PC-9 (cell line): ENCODE results near the gene SLC22A4. TPM values are rescaled to one million over a fixed set of nuclear protein-coding genes. Genes with fewer than 3 reads are reported as not detected.

Experiments used
- BruUV-seq: library from RNA; stranded (reverse); fragments of 400-500 nt; replicated peaks from 2 replicates; lab custom pipeline; 2021; lab: Mats Ljungman, UMichigan
- CTCF ChIA-PET: fragments of 300-600 bp; sonication (Branson Sonifier 250); formaldehyde crosslinking; loops from one replicate; lab custom pipeline; 2022; ENCODE audit warnings: antibody characterized with exemption; lab: Charles Lee
- POLR2A ChIA-PET: fragments of 300-600 bp; sonication (Branson Sonifier 250); formaldehyde crosslinking; loops from one replicate; lab custom pipeline; 2022; ENCODE audit warnings: antibody characterized with exemption; ENCODE audit not compliant: unreplicated experiment; lab: Charles Lee
- DNase-seq, 2 experiments: peaks; one replicate each; pipeline versions ENCODE4 v3.0.0 to v3.0.0-alpha.2; 2015 to 2022; ENCODE audit warnings: mixed read lengths in 1 of 2
- H2AFZ ChIP-seq: fragments of 200-600 bp; sonication (generic); 2 replicates; pipeline ENCODE4 v1.8.1; 2017; ENCODE audit warnings: antibody characterized with exemption
- H3F3A ChIP-seq: fragments of 200-600 bp; sonication (generic); 2 replicates; pipeline ENCODE4 v1.8.1; 2017; ENCODE audit warnings: antibody characterized with exemption, mild to moderate bottlenecking, low read depth; ENCODE audit not compliant: insufficient read depth
- H3K27ac ChIP-seq: fragments of 200-600 bp; sonication (generic); 2 replicates; pipeline ENCODE4 v1.6.1; 2016; ENCODE audit warnings: mixed run types
- H3K27me3 ChIP-seq: fragments of 200-600 bp; sonication (generic); 2 replicates; pipeline ENCODE4 v1.6.1; 2016; ENCODE audit warnings: low read depth, mixed run types; ENCODE audit not compliant: insufficient read depth
- H3K36me3 ChIP-seq: fragments of 200-600 bp; sonication (generic); 2 replicates; pipeline ENCODE4 v1.6.1; 2016; ENCODE audit warnings: low read depth, mixed run types
- H3K4me1 ChIP-seq: fragments of 200-600 bp; sonication (generic); replicated peaks from 2 replicates; pipeline ENCODE4 v1.6.1; 2016; ENCODE audit warnings: mixed run types; ENCODE audit not compliant: insufficient read depth
- H3K4me2 ChIP-seq: fragments of 200-600 bp; sonication (generic); 2 replicates; pipeline ENCODE4 v1.6.1; 2017; ENCODE audit warnings: mixed run types
- H3K4me3 ChIP-seq: fragments of 200-600 bp; sonication (generic); 2 replicates; pipeline ENCODE4 v1.6.1; 2016; ENCODE audit warnings: mixed run types
- H3K79me2 ChIP-seq: fragments of 200-600 bp; sonication (generic); 2 replicates; pipeline ENCODE4 v1.6.1; 2017; ENCODE audit warnings: low read depth, mixed run types
- H3K9me2 ChIP-seq: fragments of 200-600 bp; sonication (generic); 2 replicates; pipeline ENCODE4 v1.8.1; 2017; ENCODE audit warnings: mild to moderate bottlenecking; ENCODE audit not compliant: insufficient read depth
- H3K9me3 ChIP-seq: fragments of 200-600 bp; sonication (generic); 2 replicates; pipeline ENCODE4 v1.8.1; 2016; ENCODE audit warnings: low read depth; ENCODE audit not compliant: insufficient read depth
- H4K20me1 ChIP-seq: fragments of 200-600 bp; sonication (generic); 2 replicates; pipeline ENCODE4 v1.8.1; 2017; ENCODE audit not compliant: insufficient read depth
- EZH2 ChIP-seq: fragments of 200-600 bp; sonication (generic); IDR thresholded peaks from 2 replicates; pipeline ENCODE4 v1.8.0; 2017; ENCODE audit warnings: antibody characterized with exemption, low read depth
- intact Hi-C: fragments of 100-400 bp; cut with micrococcal nuclease; formaldehyde crosslinking; loops from one replicate; pipeline ENCODE4 v1.10.0; 2022; ENCODE audit not compliant: unreplicated experiment
- total RNA-seq: library from RNA; stranded (reverse); gene quantifications from 2 replicates; pipeline ENCODE4 v1.2.3, GENCODE V29; 2021
- TF ChIP-seq, protein P1 (sequence below): fragments of 200-600 bp; sonication (generic); conservative IDR thresholded peaks from 2 replicates; pipeline ENCODE4 v1.6.1; 2017; ENCODE audit warnings: mixed run types, antibody characterized with exemption, mild to moderate bottlenecking, moderate library complexity

Gene SLC22A4
- total RNA-seq, 1 experiment from 2014 or later, result 4.2 TPM

DNA sequence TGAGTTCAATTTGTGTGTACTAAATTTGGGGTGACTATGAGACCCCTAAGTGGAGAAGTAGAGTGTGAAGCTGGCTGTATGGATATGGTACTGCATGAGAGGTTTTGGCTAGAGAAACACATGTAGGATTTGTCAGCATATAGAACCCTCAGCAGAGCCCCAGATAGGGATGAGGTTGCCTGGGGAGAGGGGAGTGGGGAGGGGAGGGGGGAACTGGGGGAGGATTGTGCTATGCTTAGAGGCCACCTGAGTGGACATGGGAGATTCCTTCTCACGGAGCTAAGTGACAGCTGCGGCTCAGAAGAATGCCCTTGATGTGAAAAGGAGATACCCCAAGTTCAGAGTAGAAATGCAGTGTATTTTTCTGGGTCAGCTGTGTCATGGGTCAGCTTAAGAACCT is 86.5 kb downstream of the SLC22A4 start:
- ChIA-PET CTCF (interaction anchor here (0.9 kb wide), 1 partner anchor 200 kb away, joined by 3 read pairs; no protein-coding TSS in a partner anchor), POLR2A (no interaction called here)
- intact Hi-C loops, result loop anchor here (10.0 kb wide), 1 partner anchor 354 kb away; the partner anchor contains the start of gene KIF3A
- H3F3A ChIP-seq, result peaks cover 7% of the 10 kb centered on the region; the same call in 1 of the 2 replicates
- H3K27ac ChIP-seq, result no peak overlapping the region
- no peak overlapping the region for H2AFZ ChIP-seq
- no peaks in the 10 kb centered on the region for H3K27me3 ChIP-seq
- H3K4me2 ChIP-seq, result no peak overlapping the region
- no peak for DNase-seq
- TF ChIP-seq, protein P1, sequence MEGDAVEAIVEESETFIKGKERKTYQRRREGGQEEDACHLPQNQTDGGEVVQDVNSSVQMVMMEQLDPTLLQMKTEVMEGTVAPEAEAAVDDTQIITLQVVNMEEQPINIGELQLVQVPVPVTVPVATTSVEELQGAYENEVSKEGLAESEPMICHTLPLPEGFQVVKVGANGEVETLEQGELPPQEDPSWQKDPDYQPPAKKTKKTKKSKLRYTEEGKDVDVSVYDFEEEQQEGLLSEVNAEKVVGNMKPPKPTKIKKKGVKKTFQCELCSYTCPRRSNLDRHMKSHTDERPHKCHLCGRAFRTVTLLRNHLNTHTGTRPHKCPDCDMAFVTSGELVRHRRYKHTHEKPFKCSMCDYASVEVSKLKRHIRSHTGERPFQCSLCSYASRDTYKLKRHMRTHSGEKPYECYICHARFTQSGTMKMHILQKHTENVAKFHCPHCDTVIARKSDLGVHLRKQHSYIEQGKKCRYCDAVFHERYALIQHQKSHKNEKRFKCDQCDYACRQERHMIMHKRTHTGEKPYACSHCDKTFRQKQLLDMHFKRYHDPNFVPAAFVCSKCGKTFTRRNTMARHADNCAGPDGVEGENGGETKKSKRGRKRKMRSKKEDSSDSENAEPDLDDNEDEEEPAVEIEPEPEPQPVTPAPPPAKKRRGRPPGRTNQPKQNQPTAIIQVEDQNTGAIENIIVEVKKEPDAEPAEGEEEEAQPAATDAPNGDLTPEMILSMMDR, result no peak
- no peak for TF ChIP-seq EZH2
- peaks cover 16% of the 10 kb centered on the region for H3K79me2 ChIP-seq
- no peaks in the 10 kb centered on the region for H3K36me3 ChIP-seq
- no TSS peak for BruUV-seq
- H3K4me3 ChIP-seq, result no peak overlapping the region
- no peaks in the 10 kb centered on the region; the same call in 1 of the 2 replicates for H3K4me1 ChIP-seq
- H4K20me1 ChIP-seq, result no peaks in the 10 kb centered on the region
- H3K9me2 ChIP-seq, result no peaks in the 10 kb centered on the region
- H3K9me3 ChIP-seq, result no peaks in the 10 kb centered on the region

DNA sequence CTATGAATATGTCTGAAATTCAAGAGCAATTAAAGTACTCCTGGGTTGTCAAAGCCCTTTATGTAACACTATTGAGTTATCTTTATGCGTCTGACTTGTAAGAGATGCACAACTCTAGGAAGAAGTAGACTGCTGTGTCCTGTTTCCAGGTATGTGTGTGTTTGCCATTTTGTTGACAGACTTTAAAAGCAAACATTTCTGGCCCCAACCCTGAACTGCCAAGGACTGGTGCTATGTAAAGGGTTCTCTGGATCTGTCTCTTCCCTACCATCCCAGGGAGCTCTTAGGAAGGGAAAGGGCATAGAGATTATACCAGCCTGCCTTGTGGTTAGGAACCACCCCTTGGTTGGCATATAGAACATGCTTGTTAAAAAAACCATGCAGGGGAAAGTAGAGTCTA is 87.4 kb downstream of the SLC22A4 start:
- Histone ChIP-seq H2AFZ (no peak overlapping the region), H3F3A (peaks cover 7% of the 10 kb centered on the region; the same call in 1 of the 2 replicates), H3K9me2 (no peaks in the 10 kb centered on the region), H3K9me3 (no peaks in the 10 kb centered on the region), H3K79me2 (peaks cover 9% of the 10 kb centered on the region), H3K4me1 (peaks cover 7% of the 10 kb centered on the region), H3K27me3 (no peaks in the 10 kb centered on the region), H3K4me3 (no peak overlapping the region), H3K36me3 (no peaks in the 10 kb centered on the region), H3K4me2 (no peak overlapping the region), H3K27ac (no peak overlapping the region), H4K20me1 (no peaks in the 10 kb centered on the region)
- POLR2A ChIA-PET, result no interaction called here
- TF ChIP-seq, protein P1, result no peak
- no peak for TF ChIP-seq EZH2
- no peak for DNase-seq
- intact Hi-C loops, result loop anchor here (10.0 kb wide), 1 partner anchor 353 kb away; the partner anchor contains the start of gene KIF3A
- BruUV-seq, result no TSS peak
- CTCF ChIA-PET, result no interaction called here

DNA sequence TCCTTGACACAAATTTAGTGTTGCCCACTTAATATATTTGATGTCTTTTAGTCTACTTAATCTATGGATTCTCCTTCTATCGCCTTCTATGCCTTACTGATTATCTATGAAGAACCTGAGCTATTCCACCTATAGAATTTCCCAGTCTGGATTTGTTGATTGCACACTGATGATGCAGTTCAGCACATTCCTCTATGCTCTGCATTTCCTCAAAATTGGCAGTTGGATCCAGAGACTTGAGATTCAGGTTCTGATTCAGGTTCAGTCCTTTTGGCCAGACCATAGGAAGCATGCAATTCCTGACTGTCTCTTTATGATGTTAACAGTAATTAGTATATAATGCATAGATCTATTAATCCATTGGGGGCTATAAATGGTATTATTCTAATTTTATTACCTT is 89.1 kb downstream of the SLC22A4 start:
- ChIA-PET POLR2A (no interaction called here), CTCF (no interaction called here)
- peaks cover 18% of the 10 kb centered on the region; the same call in 1 of the 2 replicates for H3F3A ChIP-seq
- H3K36me3 ChIP-seq, result no peaks in the 10 kb centered on the region
- no peaks in the 10 kb centered on the region for H3K9me3 ChIP-seq
- H3K4me1 ChIP-seq, result peaks cover 22% of the 10 kb centered on the region
- intact Hi-C loops, result loop anchor here (10.0 kb wide), 1 partner anchor 352 kb away; the partner anchor contains the start of gene KIF3A
- H2AFZ ChIP-seq, result no peak overlapping the region
- no TSS peak for BruUV-seq
- no peak overlapping the region for H3K4me3 ChIP-seq
- H3K27ac ChIP-seq, result no peak overlapping the region; the same call in 1 of the 2 replicates
- no peak overlapping the region for H3K4me2 ChIP-seq
- H3K79me2 ChIP-seq, result no peaks in the 10 kb centered on the region
- no peaks in the 10 kb centered on the region for H3K9me2 ChIP-seq
- no peaks in the 10 kb centered on the region for H4K20me1 ChIP-seq
- DNase-seq, result no peak
- H3K27me3 ChIP-seq, result no peaks in the 10 kb centered on the region
- TF ChIP-seq, protein P1, result no peak
- no peak for TF ChIP-seq EZH2
